ENCODE results near the gene TERB2.
"Not testable (repeated sequence)": the region's sequence is repeated elsewhere in the genome, so short reads cannot be mapped to it uniquely, and the experiment has no call there.

Gene TERB2, protein sequence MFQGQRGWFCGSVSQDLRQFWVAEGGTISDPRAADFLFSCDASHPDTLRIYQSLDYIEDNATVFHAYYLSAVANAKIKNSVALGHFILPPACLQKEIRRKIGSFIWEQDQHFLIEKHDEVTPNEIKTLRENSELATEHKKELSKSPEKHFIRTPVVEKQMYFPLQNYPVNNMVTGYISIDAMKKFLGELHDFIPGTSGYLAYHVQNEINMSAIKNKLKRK

DNA sequence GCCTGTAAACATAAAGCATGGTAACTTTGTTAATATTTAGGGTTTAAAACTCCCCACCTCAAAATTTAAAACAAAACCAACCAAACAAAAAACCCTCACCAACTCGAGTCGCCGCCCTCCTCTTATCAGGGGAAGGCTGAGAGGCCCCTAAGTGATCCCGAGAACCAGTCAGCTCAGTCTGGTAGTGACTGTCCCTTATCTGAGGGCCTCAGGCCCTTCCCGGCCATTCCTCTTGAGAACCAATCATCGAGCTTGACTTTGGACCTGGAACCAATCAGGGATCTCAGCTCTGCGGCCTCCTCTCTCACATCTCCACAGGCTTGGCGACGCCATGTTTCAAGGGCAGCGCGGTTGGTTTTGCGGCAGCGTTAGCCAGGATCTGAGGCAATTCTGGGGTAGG, at the start of gene TERB2:
Gene TERB2 (plus strand): TSS at position 300 of the 400 bp plus-strand sequence. CDS start 32 bp downstream, at position 332.
- DNase-seq = no peak

DNA sequence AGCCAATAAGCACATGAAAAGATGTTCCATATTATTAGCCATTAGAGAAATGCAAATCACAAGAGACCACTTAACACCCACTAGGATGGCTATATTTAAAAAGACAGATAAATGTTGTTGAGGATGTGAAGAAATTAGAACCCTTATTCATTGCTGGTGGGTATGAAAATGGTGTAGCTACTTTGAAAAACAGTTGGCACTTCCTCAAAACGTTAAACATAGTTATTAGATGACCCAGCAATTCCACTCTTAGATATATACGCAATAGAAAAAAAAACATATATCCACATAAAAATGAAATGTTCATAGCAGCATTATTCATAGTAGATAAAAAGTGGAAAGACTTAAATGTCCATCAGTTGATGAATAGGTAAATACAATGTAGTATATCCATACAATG, 47.1 kb upstream of the TERB2 start:
- DNase-seq = no peak

DNA sequence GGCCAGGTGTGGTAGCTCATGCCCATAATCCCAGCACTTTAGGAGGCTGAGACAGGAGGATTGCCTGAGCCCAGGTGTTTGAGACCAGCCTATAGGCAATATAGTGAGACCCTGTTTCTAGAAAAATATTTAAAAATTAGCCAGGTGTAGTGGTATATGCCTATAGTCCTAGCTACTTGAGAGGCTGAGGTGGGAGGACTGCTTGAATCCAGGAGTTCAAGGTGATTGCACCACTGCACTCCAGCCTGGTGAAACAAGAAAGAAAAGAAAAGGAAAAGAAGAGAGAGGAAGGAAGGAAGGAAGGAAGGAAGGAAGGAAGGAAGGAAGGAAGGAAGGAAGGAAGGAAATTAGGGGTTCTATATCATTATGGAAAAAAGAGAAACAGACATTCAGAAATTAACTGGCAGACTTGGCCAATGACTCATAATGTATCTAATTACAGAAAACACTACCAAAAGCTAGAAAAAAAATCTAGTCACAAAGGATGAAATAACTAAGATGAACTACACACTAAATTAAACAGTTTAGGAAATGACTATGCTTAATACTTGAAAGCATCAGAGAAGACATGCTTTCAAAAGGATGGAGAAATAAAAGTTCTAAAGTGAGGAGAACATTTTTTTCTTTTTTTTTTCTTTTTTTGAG, 45.4 kb upstream of the TERB2 start:
- no peak for DNase-seq

DNA sequence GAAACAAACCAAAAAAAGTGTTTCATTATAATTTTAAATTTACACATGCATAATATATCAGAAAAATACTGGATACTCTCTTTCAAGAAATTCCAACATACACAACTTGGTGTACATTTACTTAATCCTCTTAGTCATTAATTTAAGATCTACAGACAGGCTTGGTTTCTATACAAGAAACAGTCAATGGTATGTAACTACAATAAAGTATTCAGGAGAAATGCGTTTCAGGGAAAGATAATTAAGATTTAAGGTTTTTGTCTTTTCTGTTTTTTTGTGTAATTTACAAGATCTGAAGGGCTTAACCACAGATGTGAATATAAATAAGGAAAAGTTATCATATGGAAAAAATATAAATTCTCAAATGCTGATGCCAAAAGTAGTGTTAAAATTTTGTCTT, 44.3 kb upstream of the TERB2 start:
- DNase-seq = not testable (repeated sequence)

DNA sequence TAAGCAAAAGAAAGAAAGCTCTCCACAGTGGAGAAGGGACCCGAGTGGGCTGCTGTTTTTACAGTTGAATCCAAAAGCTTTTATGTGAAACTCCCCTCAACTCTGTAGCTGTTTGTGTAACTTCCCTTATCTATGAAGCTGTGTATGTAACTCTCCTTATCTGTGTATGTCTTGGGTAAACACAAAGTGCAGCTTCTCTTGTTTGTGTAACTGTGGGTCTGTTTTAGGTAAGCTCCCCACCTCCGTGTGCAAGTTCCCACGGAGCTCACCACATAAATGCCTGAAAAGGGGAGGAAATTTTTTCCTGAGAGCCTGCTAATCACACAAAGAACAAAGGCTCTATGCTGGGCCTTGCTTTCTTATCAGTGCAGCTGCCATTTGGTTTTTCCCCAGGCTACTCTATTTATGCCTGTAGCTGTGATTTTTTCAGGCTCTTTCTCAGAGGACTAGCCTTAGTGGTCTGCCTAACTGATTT, 43.5 kb upstream of the TERB2 start:
- DNase-seq = not testable (repeated sequence)

DNA sequence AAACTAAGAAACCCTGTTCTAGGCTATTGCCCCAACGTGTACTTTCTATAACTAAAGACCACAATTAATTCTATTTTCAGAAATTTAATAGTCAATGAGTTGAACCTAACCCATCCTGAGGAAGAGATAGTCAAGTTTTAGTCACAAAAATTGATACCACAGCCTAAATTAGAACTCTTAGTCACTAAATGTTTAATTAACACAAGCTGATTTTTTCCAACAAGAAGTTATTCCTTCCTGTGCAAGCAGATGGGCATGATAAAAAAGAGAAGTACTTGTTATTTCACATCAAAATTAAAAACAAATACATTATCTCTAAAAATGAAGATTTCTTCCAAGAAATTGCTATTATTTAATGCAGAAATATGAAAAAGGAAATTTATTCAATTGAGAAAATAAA, 38.4 kb upstream of the TERB2 start:
- DNase-seq = no peak

DNA sequence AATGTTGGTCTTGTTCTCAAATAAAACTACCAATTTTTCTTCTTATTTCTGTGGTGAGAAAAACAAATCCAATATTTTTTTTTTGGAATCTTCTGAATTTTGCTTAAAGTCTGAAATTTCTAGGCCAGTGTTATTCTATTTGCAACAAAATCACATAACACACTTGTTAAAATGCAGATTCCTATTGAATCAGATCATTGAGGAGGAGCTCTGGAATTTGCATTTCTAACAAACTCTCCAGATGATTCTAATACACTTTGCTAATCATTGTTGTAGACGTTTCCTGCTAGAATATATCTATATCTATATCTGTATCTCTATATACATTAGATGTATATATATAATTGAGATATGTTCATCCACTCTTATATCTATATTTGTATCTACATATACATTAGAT, 27.8 kb upstream of the TERB2 start:
- DNase-seq = not testable (repeated sequence)

DNA sequence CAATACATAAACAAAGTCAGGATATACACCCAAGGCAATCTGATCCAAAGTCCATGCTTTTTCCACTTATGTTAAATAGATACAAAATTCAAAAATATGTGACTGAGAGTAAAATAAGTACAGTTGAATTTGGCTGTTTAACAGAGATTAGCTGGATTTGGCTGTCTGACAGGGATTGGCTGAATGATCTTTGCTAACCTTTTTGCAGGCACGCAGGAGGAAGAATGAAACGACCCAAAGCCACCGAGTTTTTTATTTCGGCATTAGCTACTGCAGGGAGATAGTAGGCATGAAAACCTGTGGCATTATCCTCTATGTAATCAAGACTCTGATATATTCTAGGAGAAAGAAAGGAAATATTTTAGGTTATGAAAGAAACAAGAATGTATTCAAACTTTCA, 26.2 kb upstream of the TERB2 start:
- not testable (repeated sequence) for DNase-seq

DNA sequence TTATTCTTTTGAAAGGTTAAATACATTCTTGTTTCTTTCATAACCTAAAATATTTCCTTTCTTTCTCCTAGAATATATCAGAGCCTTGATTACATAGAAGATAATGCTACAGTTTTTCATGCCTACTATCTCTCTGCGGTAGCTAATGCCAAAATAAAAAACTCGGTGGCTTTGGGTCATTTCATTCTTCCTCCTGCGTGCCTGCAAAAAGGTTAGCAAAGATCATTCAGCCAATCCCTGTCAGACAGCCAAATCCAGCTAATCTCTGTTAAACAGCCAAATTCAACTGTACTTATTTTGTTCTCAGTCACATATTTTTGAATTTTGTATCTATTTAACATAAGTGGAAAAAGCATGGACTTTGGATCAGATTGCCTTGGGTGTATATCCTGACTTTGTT, 1.8 kb downstream of the TERB2 start:
- DNase-seq = not testable (repeated sequence)

DNA sequence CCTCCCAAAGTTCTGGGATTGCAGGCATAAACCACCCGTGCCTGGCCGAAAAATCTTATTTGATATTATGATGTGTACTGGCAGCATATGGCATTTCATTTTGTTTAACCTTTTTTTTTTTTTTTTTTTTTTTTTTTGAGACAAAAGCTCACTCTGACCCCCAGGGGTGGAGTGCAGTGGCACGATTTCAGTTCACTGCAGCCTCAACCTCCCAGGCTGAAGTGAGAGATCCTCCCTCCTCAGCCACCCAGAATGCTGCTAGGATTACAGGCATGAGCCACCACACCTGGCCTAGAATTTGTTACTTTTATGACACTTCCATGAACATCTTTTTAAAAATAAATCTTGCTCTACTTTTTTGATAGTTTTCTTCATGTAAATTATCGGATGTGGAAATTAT, 12.0 kb downstream of the TERB2 start:
- DNase-seq = no peak

DNA sequence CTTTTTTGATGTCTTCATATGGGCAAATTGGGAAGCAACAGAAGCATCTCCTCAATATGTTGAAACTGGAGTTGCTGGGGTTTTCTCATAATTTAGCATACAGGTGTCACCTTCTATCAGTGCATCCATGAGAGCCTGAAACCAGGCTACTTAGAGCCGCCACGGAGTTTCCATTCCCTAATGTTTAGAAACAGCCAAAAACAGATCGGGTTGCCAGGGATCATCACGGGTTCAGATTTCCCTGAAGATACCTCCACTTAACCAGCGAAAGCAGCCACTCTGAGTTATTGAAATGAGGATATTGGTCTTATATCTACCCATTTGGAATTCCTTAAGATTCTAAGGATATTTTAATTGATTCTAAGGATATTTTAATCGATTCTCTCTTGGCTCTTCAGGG, 14.5 kb downstream of the TERB2 start:
- DNase-seq = no peak

DNA sequence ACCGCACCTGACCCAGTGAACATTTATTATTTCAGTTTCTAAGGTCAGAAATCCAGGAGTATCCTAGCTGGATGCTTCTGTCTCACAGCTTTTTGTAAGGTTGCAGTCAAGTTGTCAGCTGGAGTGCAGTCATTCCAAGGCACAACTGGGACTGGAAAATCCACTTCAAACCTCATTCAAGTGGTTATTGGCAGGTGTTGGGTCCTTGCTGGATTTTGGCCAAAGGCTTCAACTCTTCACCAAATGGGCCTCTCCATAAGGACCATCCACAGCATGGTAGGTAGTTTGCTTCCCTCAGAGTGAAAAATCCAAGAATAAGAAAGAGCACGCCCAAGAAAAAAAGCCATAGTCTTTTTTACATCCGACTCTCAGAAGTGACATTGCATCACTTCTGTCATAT, 19.7 kb downstream of the TERB2 start:
- DNase-seq = not testable (repeated sequence)

DNA sequence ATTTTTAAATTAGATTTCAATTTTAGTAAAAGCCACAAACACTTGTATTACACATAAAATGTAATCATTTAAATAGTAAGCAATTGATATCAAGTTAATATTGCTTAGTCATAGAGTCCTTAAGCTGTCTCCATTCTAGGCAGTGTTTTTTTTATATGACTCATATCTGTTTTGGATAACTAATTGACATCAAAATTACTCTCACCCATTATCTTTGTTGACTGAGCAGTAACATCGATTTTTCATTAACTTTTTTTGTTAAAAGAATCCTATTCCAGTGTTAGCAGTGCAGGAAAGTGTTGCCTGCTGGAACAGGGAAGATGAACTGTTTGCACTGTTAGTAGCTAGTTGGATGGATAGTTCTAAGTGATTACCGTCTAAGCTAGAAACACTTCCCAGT, 21.3 kb downstream of the TERB2 start:
- not testable (repeated sequence) for DNase-seq

DNA sequence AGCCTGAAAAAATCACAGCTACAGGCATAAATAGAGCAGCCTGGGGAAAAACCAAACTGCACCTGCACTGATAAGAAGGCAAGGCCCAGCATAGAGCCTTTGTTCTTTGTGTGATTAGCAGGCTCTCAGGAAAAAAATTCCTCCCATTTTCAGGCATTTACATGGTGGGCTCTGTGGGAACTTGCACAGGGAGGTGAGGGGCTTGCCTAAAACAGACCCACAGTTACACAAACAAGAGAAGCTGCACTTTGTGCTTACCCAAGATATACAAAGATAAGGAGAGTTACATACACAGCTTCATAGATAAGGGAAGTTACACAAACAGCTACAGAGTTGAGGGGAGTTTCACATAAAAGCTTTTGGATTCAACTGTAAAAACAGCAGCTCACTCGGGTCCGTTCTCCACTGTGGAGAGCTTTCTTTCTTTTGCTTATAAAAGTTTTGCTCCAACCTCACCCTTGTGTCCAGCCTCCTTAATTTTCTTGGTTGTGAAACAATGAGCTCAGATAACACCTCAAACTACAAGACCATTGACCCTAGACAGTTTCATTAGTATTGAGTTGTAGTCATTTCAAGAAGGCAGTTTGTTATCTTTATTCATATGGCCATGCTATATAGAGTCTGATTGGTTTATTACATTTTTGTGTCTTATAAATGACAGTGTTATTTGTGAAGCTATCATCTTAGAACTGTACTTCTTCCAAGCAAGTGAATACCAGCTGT, 23.3 kb downstream of the TERB2 start:
- not testable (repeated sequence) for DNase-seq

DNA sequence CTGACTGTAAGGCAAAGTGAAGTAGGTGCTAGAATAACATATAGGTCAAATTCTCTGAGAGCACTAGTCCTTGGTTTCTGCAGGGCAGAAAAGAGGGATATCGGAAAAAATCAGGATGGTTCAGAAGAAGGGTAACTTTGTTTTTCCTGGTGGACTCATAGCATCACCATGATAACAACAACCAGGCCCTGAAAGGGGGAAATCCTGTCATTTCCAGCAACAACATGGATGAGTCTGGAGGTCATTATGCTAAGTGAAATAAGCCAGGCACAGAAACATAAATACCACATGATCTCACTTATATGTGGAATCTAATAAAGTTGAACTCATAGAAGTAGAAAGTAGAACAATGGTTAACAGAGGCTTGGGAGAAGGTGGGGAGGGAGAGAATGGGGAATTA, 27.7 kb downstream of the TERB2 start:
- DNase-seq = not testable (repeated sequence)

DNA sequence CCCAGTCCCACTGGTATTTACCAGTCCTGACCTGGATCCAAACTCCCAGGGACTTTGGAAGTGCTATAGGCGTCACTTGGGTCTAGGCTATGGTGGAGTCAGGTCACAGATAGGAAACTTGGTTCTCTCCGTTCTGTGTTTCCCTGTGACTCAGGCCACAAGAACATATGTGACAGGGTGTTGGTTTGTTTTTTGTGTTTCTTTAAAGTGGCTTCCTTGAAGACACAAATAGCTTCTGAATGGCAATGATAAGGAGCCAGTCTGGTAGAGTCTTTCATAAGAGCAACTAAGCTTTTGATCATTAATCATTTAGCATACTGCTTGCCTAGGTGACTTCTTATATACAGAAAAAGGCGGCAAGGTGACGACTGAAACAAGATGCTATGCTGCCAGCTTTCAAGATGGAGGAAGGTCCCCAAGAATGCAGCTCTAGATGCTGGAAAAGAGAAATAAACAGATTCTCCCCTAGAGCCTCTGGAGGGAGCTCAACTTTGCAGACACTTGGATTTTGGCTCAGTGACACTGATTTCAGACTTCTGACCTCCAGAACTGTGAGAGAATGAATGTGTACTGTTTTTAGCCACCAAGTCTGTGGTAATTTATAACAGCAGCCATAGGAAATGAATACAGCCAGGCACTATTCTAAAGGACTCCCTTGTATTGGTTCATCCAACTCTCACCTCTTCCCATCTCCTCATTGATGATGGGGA, 30.0 kb downstream of the TERB2 start:
- not testable (repeated sequence) for DNase-seq

DNA sequence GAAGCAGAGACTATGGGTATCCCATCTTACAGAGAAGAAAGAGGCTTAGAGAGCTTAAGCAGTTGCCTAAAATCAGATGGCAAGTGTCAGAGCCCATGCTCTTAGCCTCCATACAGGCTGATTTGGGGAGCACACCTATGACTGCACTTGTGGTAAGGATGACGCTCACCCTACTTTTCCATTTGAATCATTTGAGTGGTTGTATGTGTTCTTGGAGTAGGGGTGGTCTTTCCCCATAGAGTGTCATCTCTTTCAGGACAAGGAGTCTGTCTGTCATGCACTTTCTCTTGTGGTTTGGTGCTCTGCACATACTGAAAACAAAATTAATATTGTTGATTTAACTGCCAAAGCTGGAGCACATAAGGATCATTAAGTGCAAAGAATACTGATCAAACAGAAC, 31.2 kb downstream of the TERB2 start:
- DNase-seq = not testable (repeated sequence)

DNA sequence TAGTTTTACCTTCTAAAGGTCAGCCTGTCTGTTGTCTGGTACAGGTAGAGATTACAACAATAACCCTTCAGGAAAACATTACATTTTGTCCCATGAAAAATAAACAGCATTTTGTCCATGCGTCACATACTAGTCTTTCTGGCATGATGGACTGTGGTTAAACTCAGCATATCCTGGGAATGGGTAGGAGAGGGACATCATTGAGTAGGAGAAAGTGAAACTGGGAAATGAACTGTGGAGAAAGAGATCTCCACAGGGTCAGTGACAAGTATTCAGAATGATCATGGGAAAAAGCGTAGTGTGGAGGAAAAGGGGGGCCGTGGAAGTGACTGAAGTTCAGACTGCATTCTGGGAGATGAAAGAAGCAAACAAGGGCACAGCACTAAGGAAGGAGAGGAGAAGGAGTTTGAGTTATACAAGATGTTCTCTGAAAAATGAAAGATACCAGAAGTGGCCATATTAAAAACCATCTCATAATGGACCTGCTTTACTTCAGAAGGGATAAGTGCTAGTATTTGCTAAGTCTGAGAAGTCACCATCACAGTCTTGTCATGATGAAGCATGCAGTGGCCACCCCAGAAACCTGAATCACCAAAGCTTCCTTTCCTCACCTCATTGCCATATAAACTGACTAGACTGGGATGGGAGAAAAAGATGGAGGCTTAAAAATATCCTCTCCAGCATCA, 31.8 kb downstream of the TERB2 start:
- not testable (repeated sequence) for DNase-seq

DNA sequence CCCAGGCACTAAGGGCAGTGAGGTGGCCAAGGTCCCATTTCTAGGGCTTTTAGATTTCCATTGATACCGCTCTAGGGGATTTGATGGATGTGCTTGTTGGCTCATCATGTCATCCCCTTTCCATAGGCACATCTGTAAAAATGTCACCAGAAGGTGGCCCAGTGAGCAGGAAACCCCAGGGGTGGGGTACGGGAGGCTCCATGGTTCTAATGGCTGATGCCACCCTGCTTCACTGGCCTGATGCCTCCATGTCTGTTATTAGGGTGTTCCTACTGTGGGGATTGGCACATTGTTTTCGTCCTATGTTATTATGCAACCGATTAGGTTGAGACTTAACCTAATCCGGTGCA, 32.4 kb downstream of the TERB2 start:
- not testable (repeated sequence) for DNase-seq

DNA sequence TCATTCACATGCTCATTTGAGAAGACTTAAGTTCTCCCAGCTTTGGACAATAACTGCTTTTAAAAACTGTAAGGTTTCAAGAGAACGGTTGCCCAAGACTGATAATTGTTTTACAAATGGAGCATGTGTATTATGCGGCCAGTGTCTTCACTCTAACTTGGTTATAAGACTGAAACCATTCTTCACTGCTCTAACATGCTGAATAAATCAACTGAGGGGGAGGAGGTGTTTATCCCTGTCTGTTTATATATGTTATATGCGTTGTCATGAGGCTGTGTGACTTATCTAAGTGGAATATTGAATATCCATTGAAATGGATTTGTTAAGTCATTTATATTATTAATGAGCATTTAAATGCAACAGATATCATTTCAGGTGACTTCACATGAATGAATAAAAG, 41.1 kb downstream of the TERB2 start:
- DNase-seq = not testable (repeated sequence)

DNA sequence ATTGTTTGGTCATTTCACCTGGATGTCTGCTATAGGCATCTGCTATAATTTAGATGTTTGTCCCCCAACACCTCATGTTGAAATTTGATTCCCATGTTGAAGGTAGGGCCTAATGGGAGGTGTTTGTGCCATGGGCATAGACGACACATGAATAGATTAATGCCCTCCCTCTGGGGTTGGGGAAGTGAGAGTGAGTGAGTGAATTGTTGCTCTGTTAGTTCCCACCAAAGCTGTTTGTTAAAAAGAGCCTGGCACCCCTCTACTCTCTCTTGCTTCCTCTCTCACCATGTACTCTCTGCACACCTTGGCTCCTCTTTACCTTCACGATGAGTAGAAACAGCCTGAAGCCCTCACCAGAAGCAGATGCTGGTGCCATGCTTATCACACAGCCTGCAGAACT, 42.6 kb downstream of the TERB2 start:
- DNase-seq = no peak

DNA sequence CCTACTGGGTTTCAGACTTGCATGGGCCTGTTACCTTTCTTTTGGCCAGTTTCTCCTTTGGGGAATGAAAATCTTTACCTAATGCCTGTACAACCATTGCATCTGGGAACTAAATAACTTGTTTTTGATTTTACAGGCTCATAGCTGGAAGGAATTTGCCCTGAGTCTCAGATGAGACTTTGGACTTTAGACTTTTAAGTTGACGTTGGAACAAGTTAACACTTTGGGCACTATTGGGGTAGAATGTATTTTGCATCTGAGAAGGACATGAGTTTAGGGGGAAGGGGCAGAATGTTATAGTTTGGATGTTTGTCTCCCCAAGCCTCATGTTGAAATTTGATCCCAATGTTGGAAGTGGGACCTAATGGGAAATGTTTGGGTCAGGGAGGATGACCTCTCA, 44.7 kb downstream of the TERB2 start:
- not testable (repeated sequence) for DNase-seq
